ENCODE data around the gene GRIA3.
"Not testable (repeated sequence)": the region's sequence is repeated elsewhere in the genome, so short reads cannot be mapped to it uniquely, and the experiment has no call there.

Gene GRIA3

GRCh38 chrX:123468481-123468880, 284.4 kb downstream of the GRIA3 start:
- no peak for DNase-seq (ENCODE audit: low read depth)

- no peak for DNase-seq (ENCODE audit: low read depth)
Measured at GRCh38 chrX:123475068-123475724, 291.1 kb downstream of the GRIA3 start.

- DNase-seq (ENCODE audit: low read depth) = no peak
Measured at GRCh38 chrX:123476611-123477219, 292.6 kb downstream of the GRIA3 start.

- DNase-seq (ENCODE audit: low read depth) = no peak
Measured at GRCh38 chrX:123477673-123478072, 293.6 kb downstream of the GRIA3 start.

GRCh38 chrX:123481913-123482851, 298.1 kb downstream of the GRIA3 start:
- DNase-seq (ENCODE audit: low read depth) = no peak

- DNase-seq (ENCODE audit: low read depth) = no peak
Measured at GRCh38 chrX:123486297-123486696, 302.2 kb downstream of the GRIA3 start.

- no peak for DNase-seq (ENCODE audit: low read depth)
Measured at GRCh38 chrX:123487236-123487635, 303.2 kb downstream of the GRIA3 start.

GRCh38 chrX:123487669-123488068, 303.6 kb downstream of the GRIA3 start:
- no peak for DNase-seq (ENCODE audit: low read depth)

- DNase-seq (ENCODE audit: low read depth) = no peak
Measured at GRCh38 chrX:123489011-123489410, 304.9 kb downstream of the GRIA3 start.

- no peak for DNase-seq (ENCODE audit: low read depth)
Measured at GRCh38 chrX:123493857-123494256, 309.8 kb downstream of the GRIA3 start.

- DNase-seq (ENCODE audit: low read depth) = no peak
Measured at GRCh38 chrX:123499787-123500186, 315.7 kb downstream of the GRIA3 start.

- peak; percentile 27 for DNase-seq (ENCODE audit: low read depth)
Measured at GRCh38 chrX:123504047-123504446, 320.0 kb downstream of the GRIA3 start.

GRCh38 chrX:123504630-123505270, 320.7 kb downstream of the GRIA3 start:
- DNase-seq (ENCODE audit: low read depth) = no peak

GRCh38 chrX:123513585-123514278, 329.7 kb downstream of the GRIA3 start:
- no peak for DNase-seq (ENCODE audit: low read depth)

- not testable (repeated sequence) for DNase-seq (ENCODE audit: low read depth)
Measured at GRCh38 chrX:123514279-123514640, 330.2 kb downstream of the GRIA3 start.

GRCh38 chrX:123518791-123519190, 334.7 kb downstream of the GRIA3 start:
- no peak for DNase-seq (ENCODE audit: low read depth)

GRCh38 chrX:123525123-123525725, 341.1 kb downstream of the GRIA3 start:
- DNase-seq (ENCODE audit: low read depth) = no peak

- not testable (repeated sequence) for DNase-seq (ENCODE audit: low read depth)
Measured at GRCh38 chrX:123530726-123531125, 346.6 kb downstream of the GRIA3 start.
